Panc1 (cell line): ENCODE data around the gene AMIGO3. TPM values are rescaled to one million over a fixed set of nuclear protein-coding genes. Genes with fewer than 3 reads are reported as not detected.

Experiments
- ATAC-seq: fragments of 200-7000 bp; cut with Tn5 transposase; 2 replicates; pipeline ENCODE4 v1.9.1; 2020; ENCODE audit warnings: mild to moderate bottlenecking, moderate library complexity
- BruUV-seq: library from RNA; stranded (reverse); fragments of 400-500 nt; replicated peaks from 2 replicates; lab custom pipeline; 2021; lab: Mats Ljungman, UMichigan
- CTCF ChIA-PET: fragments of 300-600 bp; sonication (Branson Sonifier 250); formaldehyde crosslinking; loops from one replicate; lab custom pipeline; 2022; ENCODE audit warnings: antibody characterized with exemption; lab: Charles Lee
- POLR2A ChIA-PET: fragments of 300-600 bp; sonication (Branson Sonifier 250); formaldehyde crosslinking; loops from one replicate; lab custom pipeline; 2022; ENCODE audit warnings: antibody characterized with exemption; lab: Charles Lee
- DNase-seq: peaks from one replicate; pipeline ENCODE4 v3.0.0-alpha.2; 2010; ENCODE audit warnings: low read depth, low spot score
- H3K27ac ChIP-seq: 2 replicates; pipeline ENCODE4 v1.5.1; 2011; ENCODE audit warnings: mild to moderate bottlenecking, low read length, inconsistent platforms
- H3K27me3 ChIP-seq: fragments of 200-500 bp; sonication (Bioruptor generic); 2 replicates; pipeline ENCODE4 v1.6.0; 2014; ENCODE audit warnings: low read length, inconsistent platforms; ENCODE audit not compliant: control insufficient read depth, insufficient read depth
- H3K36me3 ChIP-seq: fragments of 200-500 bp; sonication (Bioruptor generic); 2 replicates; pipeline ENCODE4 v1.5.1; 2014; ENCODE audit warnings: inconsistent platforms, mild to moderate bottlenecking, low read length, moderate library complexity; ENCODE audit not compliant: control insufficient read depth, insufficient read depth
- H3K4me1 ChIP-seq: 2 replicates; pipeline ENCODE4 v1.5.1; 2011; ENCODE audit warnings: inconsistent platforms, mild to moderate bottlenecking, low read length, moderate library complexity; ENCODE audit not compliant: control insufficient read depth, insufficient read depth
- H3K4me3 ChIP-seq, 2 experiments: 2 replicates each; pipeline ENCODE4 v1.5.1; 2011 to 2012; ENCODE audit warnings: low read depth in 2 of 2, low read length in 2 of 2, mild to moderate bottlenecking in 2 of 2, inconsistent platforms in 1 of 2, moderate library complexity in 1 of 2
- H3K9me3 ChIP-seq: fragments of 200-500 bp; sonication (Bioruptor generic); 2 replicates; pipeline ENCODE4 v1.5.1; 2014; ENCODE audit warnings: low read depth, mild to moderate bottlenecking, inconsistent platforms, low read length, moderate library complexity; ENCODE audit not compliant: control insufficient read depth, insufficient read depth
- POLR2AphosphoS5 ChIP-seq: IDR thresholded peaks from 2 replicates; pipeline ENCODE4 v1.6.1; 2012; ENCODE audit warnings: mild to moderate bottlenecking, low read depth, low read length, moderate library complexity
- REST ChIP-seq, 2 experiments: IDR thresholded peaks; 2 replicates each; pipeline ENCODE4 v1.6.1; 2011 to 2012; ENCODE audit warnings: low read depth in 2 of 2, control low read depth in 1 of 2, low read length in 1 of 2, mild to moderate bottlenecking in 1 of 2, moderate library complexity in 1 of 2; ENCODE audit not compliant: insufficient read depth in 1 of 2
- SIN3A ChIP-seq: IDR thresholded peaks from 2 replicates; pipeline ENCODE4 v1.6.1; 2012; ENCODE audit warnings: low read depth, mild to moderate bottlenecking, low read length, moderate library complexity, borderline replicate concordance; ENCODE audit not compliant: insufficient read depth
- TCF7L2 ChIP-seq: IDR thresholded peaks from 2 replicates; pipeline ENCODE4 v1.6.1; 2011; ENCODE audit warnings: mild to moderate bottlenecking, low read depth, low read length, inconsistent platforms
- in situ Hi-C: cut with HindIII; loops from 2 replicates; pipeline ENCODE4 v1.10.0; 2016; ENCODE audit warnings: low sequenced_read_pairs, low pct_unique_long_range_greater_than_20kb
- intact Hi-C: fragments of 100-400 bp; cut with micrococcal nuclease; formaldehyde crosslinking; loops from one replicate; pipeline ENCODE4 v1.10.0; 2022; ENCODE audit not compliant: unreplicated experiment
- total RNA-seq: library from RNA; stranded (reverse); gene quantifications from one replicate; pipeline ENCODE4 v1.2.1, GENCODE V29; 2021; ENCODE audit not compliant: unreplicated experiment
- TF ChIP-seq, protein P1 (sequence below): fragments of 450-650 bp; IDR thresholded peaks from 2 replicates; pipeline ENCODE4 v1.5.1; 2017; ENCODE audit warnings: mild to moderate bottlenecking

Gene AMIGO3
- total RNA-seq, 1 experiment from 2014 or later: 0.72 TPM

DNA sequence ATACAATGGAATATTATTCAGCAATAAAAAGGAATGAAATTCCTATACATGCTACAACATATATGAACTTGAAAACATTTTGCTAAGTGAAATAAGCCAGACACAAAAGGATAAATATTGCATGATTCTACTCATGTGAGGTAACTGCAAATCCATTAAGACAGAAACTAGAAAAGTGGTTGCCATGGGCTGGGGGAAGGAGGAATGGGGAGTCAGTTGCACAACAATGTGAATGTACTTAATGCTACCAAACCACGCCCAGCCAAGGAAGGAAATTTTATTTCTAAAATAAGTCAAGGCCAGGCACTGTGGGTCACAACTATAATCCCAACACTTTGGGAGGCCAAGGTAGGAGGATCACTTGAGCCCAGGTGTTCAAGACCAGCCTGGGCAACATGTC, 14.1 kb upstream of the AMIGO3 start:
- H3K4me3 ChIP-seq: no peak overlapping the region
- H3K9me3 ChIP-seq: no peaks in the 10 kb centered on the region
- peaks cover 5% of the 10 kb centered on the region; the same call in 1 of the 2 replicates for H3K36me3 ChIP-seq
- H3K4me1 ChIP-seq: no peaks in the 10 kb centered on the region
- H3K27me3 ChIP-seq: no peaks in the 10 kb centered on the region
- intact Hi-C loops (no loop called here), in situ Hi-C loops (no loop called here)
- H3K27ac ChIP-seq: no peak overlapping the region
- ChIA-PET CTCF (no interaction called here), POLR2A (no interaction called here)
- no TSS peak for BruUV-seq
- DNase-seq (no peak), ATAC-seq (no peak)
- TF ChIP-seq, protein P1, sequence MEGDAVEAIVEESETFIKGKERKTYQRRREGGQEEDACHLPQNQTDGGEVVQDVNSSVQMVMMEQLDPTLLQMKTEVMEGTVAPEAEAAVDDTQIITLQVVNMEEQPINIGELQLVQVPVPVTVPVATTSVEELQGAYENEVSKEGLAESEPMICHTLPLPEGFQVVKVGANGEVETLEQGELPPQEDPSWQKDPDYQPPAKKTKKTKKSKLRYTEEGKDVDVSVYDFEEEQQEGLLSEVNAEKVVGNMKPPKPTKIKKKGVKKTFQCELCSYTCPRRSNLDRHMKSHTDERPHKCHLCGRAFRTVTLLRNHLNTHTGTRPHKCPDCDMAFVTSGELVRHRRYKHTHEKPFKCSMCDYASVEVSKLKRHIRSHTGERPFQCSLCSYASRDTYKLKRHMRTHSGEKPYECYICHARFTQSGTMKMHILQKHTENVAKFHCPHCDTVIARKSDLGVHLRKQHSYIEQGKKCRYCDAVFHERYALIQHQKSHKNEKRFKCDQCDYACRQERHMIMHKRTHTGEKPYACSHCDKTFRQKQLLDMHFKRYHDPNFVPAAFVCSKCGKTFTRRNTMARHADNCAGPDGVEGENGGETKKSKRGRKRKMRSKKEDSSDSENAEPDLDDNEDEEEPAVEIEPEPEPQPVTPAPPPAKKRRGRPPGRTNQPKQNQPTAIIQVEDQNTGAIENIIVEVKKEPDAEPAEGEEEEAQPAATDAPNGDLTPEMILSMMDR: no peak
- no peak for TF ChIP-seq SIN3A
- TF ChIP-seq TCF7L2: no peak
- TF ChIP-seq POLR2AphosphoS5: no peak

DNA sequence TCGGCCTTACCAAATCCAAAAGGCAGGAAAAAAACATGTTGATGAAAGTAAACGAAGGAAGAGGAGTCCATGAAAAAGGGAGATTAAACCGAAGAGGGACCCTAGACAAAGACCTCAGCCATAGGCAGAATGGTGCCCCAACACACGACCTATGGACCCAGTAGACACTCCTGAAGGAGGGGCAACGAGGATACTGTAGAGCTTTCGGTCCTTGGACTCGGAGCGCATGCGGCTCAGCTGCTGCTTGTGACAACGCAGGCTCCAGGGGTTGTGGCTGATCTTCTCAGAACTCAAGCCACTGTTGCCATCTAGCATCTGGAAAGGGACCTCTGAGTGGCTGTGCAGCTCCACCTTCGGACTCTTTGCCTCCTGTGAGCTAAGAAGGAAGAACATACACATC, 13.1 kb upstream of the AMIGO3 start:
- DNase-seq: no peak
- intact Hi-C loops (no loop called here), in situ Hi-C loops (no loop called here)
- ChIA-PET POLR2A (no interaction called here), CTCF (no interaction called here)
- no TSS peak for BruUV-seq
- no peaks in the 10 kb centered on the region for H3K27me3 ChIP-seq
- peaks cover 5% of the 10 kb centered on the region; the same call in 1 of the 2 replicates for H3K36me3 ChIP-seq
- H3K9me3 ChIP-seq: no peaks in the 10 kb centered on the region
- TF ChIP-seq POLR2AphosphoS5 (no peak), TCF7L2 (no peak), SIN3A (no peak), REST (IDR thresholded peaks at IDR 0.05; ENCODE audit: insufficient read depth in 1 of 2, low read depth in 2 of 2, low read length in 1 of 2) (no peak)
- TF ChIP-seq, protein P1: no peak
- H3K4me1 ChIP-seq: no peaks in the 10 kb centered on the region
- no peak overlapping the region for H3K4me3 ChIP-seq
- no peak overlapping the region for H3K27ac ChIP-seq
- ATAC-seq: no peak
